NCI-H1105 (cell line): ENCODE data around the gene ANO6.

Source experiments
- DNase-seq: peaks from one replicate; lab custom pipeline; 2025; lab: John Stamatoyannopoulos, UW

The ANO6 gene

GRCh38 chr12:45279931-45280830, 64.3 kb downstream of the ANO6 start:
- no peak for DNase-seq

DNA sequence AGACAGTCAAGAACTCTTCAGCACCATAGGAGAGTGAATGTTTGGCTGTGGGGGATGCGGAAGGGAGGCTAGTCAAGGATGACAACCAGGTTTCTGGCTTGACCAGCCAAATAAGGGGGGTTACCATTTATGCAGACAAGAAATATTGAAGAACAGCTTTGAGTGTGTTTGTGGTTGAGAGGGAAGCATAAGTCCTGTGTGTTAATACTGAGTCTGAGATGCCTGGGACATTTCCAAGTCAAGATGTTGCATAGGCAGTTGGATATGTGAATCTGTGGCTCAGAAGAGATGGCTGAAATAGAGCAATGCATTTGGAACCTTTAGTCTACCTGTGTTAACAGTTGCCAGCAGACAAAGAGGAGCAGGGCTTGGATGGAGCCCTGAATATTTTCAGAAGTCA, 66.1 kb downstream of the ANO6 start:
- DNase-seq = no peak

GRCh38 chr12:45282411-45282810, 66.5 kb downstream of the ANO6 start:
- DNase-seq = no peak

DNA sequence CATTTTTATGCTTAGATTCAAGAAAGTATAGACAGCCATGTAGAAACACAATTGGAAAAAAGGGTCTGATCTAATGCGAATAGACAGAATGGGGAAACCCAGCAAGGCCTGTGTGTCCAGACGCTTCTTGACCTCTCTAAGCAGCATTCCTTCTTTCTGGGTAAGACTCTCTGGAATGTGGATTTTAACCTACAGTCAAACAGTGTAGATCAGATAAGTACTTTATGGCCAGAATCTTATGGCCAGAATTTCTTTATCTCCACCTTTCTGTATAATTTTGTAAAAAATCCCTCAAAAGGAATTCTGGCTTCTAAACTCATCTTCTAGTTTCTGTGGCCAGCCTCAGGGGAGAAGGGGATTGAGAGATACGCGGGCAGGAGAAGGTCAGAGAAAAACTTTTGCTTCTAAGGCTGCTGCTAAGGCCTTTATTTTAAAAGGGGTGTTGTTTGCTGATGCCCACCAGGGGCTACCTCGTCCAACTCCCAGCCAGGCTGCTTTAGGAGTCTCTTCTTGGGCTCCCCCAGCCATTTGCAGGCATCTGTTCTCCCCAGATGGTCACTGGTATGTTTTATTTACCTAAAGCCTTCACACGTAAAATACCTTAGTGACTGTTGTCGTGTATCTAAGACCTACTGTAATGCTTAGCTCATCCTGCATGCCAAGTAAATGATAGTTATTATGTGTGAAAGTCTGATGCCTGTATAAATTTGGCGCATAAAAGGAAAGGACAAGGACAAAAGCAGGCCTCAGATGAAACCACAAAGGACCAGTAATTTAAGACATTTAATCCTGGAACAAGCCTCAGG, 68.4 kb downstream of the ANO6 start:
- no peak for DNase-seq

DNA sequence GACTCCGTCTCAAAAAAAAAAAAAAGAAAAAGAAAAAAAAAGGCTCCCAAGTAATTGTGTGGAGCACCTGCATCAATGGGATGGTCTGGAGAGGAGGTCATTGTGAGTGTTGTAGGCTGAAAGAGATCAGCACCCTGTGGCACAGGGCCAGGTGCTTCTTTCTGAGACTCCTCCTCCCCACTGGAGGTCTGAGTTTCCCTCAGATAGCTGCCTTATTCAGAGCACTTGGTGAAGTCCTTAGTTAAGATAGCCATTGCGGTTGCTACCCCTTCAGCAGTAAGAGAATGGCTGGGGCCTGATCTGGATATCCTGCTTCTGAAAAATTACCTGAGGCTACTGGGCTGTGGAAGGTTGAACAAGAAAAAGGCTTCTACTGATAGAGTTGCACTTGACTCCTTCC, 69.8 kb downstream of the ANO6 start:
- DNase-seq = no peak

- no peak for DNase-seq
These were observed 70.7 kb downstream of the ANO6 start for GRCh38 chr12:45286621-45287020.

GRCh38 chr12:45289245-45290215, 73.6 kb downstream of the ANO6 start:
- DNase-seq = no peak

DNA sequence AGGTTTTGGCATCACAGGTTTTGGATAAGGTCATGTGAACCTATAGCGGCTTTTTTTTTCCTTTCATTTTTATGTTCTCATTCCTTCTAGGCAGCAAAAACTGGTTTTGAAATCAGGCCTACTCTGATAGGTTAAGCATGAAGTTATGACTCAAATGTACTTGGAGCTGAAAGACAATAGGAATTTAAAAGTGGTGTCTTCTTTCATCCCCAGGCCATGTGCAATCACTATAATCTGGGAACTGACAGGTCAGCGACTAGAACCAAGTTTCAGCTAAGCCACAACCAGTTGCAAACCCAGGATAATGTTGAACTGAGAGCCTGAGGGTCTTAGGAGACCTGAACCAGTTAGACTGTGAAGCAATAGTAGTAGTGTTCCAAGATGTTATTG, 74.3 kb downstream of the ANO6 start:
- DNase-seq = no peak

DNA sequence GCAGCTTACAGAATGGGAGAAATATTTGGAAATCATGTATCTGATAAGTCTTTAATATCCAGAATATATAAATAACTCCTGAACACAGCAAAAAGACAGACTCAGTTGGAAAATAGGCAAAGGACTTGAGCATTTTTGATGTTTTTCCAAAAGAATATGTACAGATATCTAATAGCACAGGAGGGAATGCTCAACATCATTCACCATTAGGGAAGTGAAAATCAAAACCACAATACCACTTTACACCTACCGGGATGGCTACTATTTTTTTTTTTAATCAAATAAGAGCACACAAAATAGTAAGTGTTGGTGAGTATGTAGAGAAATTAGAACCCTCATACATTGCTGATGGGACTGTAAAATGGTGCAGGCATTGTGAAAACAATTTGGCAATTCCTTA, 75.6 kb downstream of the ANO6 start:
- DNase-seq = no peak

DNA sequence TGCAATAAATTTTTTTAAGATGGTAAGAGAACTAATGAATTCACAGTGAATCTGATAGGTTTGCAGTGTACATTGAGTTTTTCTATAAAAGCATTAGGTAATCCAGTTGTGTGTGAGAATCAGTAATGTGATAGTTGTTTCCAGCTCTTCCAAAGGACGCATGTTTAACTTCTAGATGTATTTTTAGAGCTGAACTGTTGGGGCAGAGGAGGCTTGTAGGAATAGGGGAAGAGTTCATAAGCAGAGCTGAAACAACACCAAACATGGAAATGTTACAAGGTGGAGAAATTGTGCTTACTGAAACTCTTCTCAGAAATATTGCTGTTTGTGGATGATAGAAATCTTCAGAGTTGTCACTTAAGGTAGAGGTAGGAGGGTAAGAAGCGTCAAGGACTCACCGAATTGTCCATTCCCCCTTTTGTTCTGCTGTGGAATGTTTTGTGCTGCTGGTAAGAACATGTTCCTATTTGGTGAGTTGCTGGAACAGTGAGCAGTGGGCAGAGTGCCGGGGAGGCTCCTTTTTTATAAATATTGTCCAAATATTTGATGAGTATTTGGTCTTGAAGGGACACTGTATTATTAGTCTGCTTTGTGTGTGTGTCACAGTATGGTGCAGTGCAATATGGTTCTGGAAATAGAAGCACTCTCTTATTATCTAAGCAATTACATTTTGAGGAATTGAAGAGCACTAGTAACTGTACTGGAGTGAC, 76.7 kb downstream of the ANO6 start:
- no peak for DNase-seq

DNA sequence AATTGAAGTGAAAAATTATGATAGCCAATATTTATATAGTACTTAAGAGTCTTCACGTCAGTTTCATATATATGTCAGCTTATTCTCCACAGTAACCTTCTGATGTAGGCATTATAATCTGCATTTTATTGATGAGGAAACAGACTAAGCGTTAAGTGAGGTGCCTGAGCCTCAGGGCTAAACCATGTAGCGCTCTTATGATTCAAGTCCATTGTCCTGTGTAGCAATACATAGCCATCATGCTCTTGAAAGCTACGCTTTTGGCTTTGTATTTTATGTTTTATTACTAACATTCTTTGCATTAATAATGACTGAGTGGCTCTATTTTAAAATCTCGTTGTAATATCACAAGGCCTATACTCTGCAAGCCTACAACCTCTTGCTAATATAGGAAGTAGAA, 79.0 kb downstream of the ANO6 start:
- no peak for DNase-seq

- DNase-seq = no peak
These were observed 80.2 kb downstream of the ANO6 start for GRCh38 chr12:45296046-45296586.

DNA sequence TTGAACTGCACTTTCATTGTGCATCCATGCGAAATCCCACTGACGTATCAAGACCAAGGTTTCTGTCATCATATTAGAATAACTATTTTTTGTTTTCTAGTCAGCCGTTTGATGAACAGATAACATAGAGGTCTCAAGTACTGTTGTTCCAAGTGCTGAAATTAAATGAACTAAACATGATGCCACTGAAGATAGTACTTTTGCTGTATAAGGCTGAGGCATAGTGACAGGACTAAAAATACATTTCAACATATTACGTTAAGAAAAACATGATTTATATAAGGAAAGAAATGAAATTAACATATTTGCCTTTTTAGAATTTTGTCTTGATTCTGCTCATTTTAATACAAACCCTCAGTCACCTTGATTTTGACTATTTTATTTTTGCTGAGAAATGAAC, 82.2 kb downstream of the ANO6 start:
- no peak for DNase-seq

- no peak for DNase-seq
These were observed 83.1 kb downstream of the ANO6 start for GRCh38 chr12:45298721-45299692.

DNA sequence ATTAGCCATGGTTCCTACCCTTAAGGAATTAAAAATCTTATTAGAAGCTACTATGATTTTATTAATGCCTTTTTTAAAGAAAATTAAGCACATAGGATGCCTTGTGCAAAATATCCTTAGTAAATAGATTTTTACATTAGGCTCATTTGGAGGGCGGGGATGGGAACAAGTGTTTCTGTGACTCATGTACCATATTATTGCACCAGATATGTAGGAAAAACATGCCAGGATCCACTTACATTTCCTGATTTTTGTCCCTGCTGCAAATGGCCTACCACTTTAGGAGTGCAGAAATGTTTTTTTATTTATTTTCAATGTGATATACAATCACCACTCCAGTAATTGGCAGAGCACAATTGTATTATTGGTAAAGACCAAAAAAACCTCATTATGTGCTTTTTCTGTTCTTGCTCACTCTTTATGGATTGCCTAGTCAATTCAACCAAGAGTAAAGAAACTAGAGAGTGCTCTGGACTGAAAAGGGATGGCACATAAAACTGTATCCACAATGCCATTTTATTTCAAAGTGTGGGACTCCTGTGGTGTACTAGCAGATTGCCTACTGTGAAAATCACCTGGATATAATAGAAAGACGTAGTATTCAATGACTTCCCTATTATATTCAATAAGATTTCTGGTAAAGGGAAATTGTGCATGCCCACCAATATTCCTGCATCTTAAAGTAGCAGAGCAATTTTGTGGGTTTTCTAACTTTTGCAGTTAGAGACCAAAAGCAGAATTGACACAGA, 86.9 kb downstream of the ANO6 start:
- no peak for DNase-seq

GRCh38 chr12:45303945-45304344, 88.0 kb downstream of the ANO6 start:
- no peak for DNase-seq

GRCh38 chr12:45304514-45305178, 88.8 kb downstream of the ANO6 start:
- no peak for DNase-seq

GRCh38 chr12:45305907-45306306, 90.0 kb downstream of the ANO6 start:
- DNase-seq = no peak
